GM12872 (cell line): ENCODE results near the gene TMEM178B.

Experiments used
- TF ChIP-seq, protein P1 (sequence below): IDR thresholded peaks from 3 replicates; pipeline ENCODE4 v1.5.1; 2011; ENCODE audit warnings: low read depth, mild to moderate bottlenecking, low read length, moderate library complexity; ENCODE audit not compliant: insufficient read depth

The TMEM178B gene

DNA sequence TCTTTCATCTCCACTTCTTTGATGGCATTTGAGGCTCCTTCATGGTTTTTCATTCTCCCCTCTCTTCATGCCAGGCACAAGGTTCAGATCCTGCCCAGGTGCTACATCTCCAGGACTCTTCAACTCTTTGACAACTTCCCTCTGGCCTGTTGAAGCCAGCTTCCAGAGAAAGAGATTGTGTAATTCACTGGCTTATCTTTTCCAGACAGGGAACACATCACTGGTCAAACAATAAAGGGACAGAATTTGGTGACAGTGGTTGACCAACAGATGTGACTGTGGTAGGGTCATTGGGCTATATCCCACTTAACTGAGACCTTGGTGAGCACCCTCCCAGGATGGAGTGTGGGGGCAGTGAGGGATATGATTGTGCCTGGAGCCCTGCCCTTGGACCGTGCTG is 365.9 kb downstream of the TMEM178B start:
- TF ChIP-seq, protein P1, sequence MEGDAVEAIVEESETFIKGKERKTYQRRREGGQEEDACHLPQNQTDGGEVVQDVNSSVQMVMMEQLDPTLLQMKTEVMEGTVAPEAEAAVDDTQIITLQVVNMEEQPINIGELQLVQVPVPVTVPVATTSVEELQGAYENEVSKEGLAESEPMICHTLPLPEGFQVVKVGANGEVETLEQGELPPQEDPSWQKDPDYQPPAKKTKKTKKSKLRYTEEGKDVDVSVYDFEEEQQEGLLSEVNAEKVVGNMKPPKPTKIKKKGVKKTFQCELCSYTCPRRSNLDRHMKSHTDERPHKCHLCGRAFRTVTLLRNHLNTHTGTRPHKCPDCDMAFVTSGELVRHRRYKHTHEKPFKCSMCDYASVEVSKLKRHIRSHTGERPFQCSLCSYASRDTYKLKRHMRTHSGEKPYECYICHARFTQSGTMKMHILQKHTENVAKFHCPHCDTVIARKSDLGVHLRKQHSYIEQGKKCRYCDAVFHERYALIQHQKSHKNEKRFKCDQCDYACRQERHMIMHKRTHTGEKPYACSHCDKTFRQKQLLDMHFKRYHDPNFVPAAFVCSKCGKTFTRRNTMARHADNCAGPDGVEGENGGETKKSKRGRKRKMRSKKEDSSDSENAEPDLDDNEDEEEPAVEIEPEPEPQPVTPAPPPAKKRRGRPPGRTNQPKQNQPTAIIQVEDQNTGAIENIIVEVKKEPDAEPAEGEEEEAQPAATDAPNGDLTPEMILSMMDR = no peak

DNA sequence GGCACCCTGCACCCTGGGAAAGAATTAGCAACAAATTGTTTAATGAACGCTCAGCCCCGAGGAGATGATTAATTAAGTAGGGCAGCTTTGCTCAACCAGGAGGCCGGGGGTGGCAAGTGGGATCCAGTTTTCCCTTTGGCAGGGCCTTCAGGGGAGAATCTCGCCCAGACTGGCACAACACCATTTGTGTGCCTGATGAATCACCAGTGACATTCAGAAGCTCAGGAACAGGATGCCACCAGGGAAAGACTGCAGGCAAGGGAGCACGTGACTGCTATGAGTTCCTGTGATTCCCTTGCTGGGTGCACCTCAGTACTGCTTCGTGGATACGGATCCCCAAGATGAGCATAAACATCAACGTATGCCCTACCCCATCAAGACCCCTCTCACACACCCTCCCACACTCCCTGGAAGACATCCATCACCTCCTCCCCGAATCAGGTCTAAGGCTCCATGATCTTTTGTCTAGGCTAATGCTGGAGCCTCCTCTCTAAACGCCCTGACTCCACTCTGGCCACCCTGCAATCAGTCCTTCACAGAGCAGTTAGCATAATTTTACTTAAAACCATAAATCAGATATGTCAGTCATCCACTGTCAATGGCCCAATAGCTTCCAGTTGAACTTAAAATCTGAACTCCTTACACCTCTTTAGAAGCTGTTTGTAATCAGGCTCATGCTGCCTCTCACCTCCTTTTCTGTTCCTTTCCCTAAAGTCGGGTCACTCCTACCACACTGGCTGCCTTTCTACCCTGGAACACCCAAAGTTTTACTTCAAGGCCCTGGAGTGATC is 368.2 kb downstream of the TMEM178B start:
- TF ChIP-seq, protein P1 = no peak

DNA sequence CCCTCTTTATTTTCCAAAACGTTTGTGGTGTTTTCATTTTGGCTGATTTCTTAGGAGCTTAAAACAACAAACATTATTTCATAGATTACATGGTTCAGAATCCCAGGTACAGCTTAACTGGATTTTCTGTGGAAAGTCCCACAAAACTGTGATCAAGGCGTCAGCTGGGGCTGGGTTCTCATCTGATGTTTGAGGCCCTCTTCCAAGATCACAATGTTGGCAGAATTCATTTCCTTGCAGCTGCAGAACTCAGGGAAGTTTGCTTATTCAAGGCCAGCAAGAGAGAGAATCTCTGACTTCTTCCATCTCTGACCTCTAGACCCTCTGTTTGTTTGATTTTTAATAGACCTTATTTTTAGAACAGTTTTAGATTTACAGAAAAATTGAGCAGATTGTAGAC is 368.9 kb downstream of the TMEM178B start:
- TF ChIP-seq, protein P1 = no peak

DNA sequence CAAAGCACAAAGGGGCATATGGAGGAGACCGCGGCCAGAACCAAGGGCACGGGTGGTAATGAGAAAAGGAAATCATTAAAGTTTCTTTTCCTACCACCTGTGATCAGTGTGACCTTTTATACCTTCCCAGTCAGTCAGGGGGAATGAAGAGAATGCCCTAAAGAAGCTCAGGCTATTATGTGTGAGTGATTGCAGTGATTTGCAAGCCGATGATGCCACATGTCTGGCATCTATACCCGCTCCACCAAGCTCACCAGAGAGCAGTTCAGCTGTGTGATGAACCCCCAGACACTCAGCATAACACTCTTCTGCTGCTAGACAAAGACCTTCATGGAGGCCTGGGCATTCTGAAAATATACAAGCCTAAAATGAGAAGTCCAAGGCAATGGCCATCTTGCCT is 371.1 kb downstream of the TMEM178B start:
- TF ChIP-seq, protein P1 = no peak

DNA sequence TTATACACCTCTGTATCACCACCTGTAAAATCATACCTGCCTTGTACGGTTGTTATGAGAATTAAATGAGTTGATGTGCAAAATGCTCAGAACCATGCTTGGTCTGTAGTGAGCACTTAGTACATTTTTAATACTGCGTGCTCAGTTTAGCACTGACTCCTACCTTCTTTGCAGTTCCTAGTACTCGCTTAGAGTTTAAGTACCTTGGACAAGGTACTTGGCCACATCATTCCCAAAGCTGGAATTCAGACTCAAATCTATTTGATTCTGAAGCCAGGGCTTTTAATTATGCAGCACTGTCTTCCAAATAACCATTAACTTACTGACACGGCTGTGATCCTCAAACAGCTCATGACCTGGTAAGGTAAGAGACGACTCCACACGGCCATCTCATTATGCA is 377.4 kb downstream of the TMEM178B start:
- TF ChIP-seq, protein P1 = no peak

DNA sequence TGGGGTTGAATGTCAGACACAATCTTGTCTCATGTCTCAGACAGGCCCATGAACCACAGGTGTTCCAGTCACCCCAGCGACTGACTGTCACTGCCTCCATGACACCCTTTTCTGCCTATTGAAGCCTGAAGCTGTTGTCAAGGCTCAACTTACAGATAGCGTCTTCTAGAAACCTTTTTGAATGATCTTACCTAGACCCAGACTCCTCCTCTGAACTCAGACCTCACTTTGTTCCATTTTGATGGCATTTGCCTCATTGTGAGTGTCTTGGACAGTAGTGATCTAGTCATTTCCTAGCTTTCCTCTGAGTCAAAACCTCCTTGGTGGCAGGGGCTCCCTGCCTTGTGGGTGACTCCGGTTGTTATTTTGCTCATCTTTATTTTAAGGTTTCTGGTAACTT is 379.0 kb downstream of the TMEM178B start:
- TF ChIP-seq, protein P1 = no peak

DNA sequence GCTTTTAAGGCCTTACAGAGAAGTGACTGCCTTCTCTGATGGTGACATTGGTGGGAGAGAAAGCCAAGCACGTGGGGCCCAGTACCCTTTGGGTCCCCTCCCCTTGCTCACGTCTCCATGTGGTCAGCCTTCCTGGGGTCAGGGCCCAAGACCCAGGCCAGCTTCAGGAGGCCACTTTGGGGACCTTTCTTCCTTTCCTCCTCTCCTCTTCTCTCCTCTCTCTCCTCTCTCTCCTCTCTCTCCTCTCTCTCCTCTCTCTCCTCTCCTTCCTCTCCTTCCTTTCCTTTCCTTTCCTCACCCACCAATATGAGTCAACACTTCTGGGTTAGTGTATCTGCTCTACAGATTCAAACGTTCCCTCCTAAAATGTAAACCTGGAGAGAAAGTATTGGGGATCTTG is 380.5 kb downstream of the TMEM178B start:
- TF ChIP-seq, protein P1 = no peak
